GM06990 (cell line): ENCODE measurements around the gene TSPO2.

Source experiments
- DNase-seq: peaks from one replicate; pipeline ENCODE4 v3.0.0-alpha.2; 2011; ENCODE audit not compliant: insufficient read length; ENCODE audit errors: extremely low read depth
- H3K27me3 ChIP-seq: replicated peaks from 2 replicates; pipeline ENCODE4 v1.6.0; 2011; ENCODE audit warnings: low read length; ENCODE audit not compliant: control insufficient read depth, insufficient read depth
- H3K36me3 ChIP-seq: 2 replicates; pipeline ENCODE4 v1.5.1; 2011; ENCODE audit warnings: low read length; ENCODE audit not compliant: control insufficient read depth, insufficient read depth
- H3K4me3 ChIP-seq: replicated peaks from 2 replicates; pipeline ENCODE4 v1.5.1; 2011; ENCODE audit warnings: low read depth, mild to moderate bottlenecking, control low read depth, low read length
- CTCF ChIP-seq: IDR thresholded peaks from 2 replicates; pipeline ENCODE4 v1.5.1; 2011; ENCODE audit warnings: low read length, control low read depth, mild to moderate bottlenecking, inconsistent platforms; ENCODE audit not compliant: insufficient read depth, poor library complexity, severe bottlenecking

The TSPO2 gene

GRCh38 chr6:41059556-41059955 lies 17.3 kb downstream of the TSPO2 start:
- no peak for TF ChIP-seq CTCF
- DNase-seq = no peak
- Histone ChIP-seq H3K36me3 (peaks cover 2% of the 10 kb centered on the region; the same call in 1 of the 2 replicates), H3K4me3 (no peak overlapping the region), H3K27me3 (no peaks in the 10 kb centered on the region)

- Histone ChIP-seq H3K4me3 (no peak overlapping the region), H3K27me3 (no peaks in the 10 kb centered on the region), H3K36me3 (peaks cover 4% of the 10 kb centered on the region)
- TF ChIP-seq CTCF = no peak
- DNase-seq = no peak
Measured at GRCh38 chr6:41061196-41061726, 19.0 kb downstream of the TSPO2 start.

GRCh38 chr6:41062056-41062455 lies 19.8 kb downstream of the TSPO2 start:
- Histone ChIP-seq H3K4me3 (no peak overlapping the region), H3K36me3 (peaks cover 4% of the 10 kb centered on the region), H3K27me3 (no peaks in the 10 kb centered on the region)
- TF ChIP-seq CTCF = no peak
- no peak for DNase-seq

- Histone ChIP-seq H3K27me3 (no peaks in the 10 kb centered on the region), H3K4me3 (no peak overlapping the region), H3K36me3 (peaks cover 4% of the 10 kb centered on the region)
- no peak for DNase-seq
- TF ChIP-seq CTCF = no peak
Measured at GRCh38 chr6:41063884-41064285, 21.6 kb downstream of the TSPO2 start.

GRCh38 chr6:41064841-41065240 lies 22.6 kb downstream of the TSPO2 start:
- Histone ChIP-seq H3K4me3 (no peak overlapping the region), H3K36me3 (peaks cover 5% of the 10 kb centered on the region), H3K27me3 (no peaks in the 10 kb centered on the region)
- no peak for TF ChIP-seq CTCF
- DNase-seq = no peak

GRCh38 chr6:41065550-41066026 lies 23.3 kb downstream of the TSPO2 start:
- peaks cover 5% of the 10 kb centered on the region for H3K36me3 ChIP-seq
- no peaks in the 10 kb centered on the region for H3K27me3 ChIP-seq

More at GRCh38 chr6:41065550-41066026, 23.3 kb downstream of the TSPO2 start:
- no peak overlapping the region for H3K4me3 ChIP-seq
- no peak for TF ChIP-seq CTCF
- DNase-seq = no peak
